ENCODE results near the gene ATG9B.

Gene ATG9B

DNA sequence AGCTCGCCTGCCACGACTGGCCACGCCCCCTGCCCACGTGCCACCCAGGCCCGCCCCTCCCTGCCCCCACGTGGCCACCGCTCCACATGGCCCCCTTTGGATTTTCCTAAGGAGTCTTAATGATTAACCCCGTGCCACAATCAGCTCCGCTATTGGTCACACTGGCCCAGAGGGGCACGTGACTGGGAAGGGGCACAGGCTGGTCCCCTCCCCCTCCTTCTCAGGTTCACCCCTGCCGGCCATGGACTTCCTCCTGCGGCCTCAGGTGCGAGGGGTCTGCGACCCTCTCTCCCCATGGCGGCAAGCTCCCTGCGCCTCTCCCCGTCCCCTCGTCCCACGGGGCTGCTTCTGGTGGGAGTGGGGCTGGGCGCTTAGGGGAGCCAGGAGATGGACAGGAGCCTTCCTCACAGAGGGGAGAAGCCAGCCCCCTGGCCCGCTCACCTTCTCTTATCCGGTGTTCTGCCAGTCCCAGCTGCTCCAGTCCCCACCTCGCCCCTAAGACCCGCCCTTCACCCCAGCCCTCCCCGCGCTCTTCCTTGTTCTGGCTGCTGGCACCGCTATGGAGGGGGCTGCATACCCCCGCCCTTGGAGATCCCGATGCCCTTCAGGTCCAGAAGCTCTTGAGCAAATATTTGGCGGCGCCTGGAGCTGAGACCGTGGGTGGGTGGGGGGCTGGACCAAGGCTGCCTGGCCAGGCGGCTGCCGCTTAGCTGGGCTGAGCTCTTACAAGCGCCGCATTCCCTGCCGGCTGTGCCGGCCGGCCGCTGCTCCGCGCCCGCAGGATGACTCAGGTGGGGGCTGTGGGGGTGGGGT, 38.3 kb upstream of the ATG9B start:
- Histone ChIP-seq H3K36me3 (ENCODE audit: control insufficient read depth, insufficient read depth, low read length) (peaks cover 13% of the 10 kb centered on the region), H3K4me1 (ENCODE audit: control insufficient read depth, insufficient read depth, low read length) (peaks cover 43% of the 10 kb centered on the region), H3K4me3 (ENCODE audit: low read length) (no peak overlapping the region), H3K9me3 (ENCODE audit: control insufficient read depth, low read length) (no peaks in the 10 kb centered on the region), H3K9ac (ENCODE audit: low read length) (peak overlapping the region; percentile 43), H3K27me3 (ENCODE audit: control insufficient read depth, insufficient read depth, low read length) (no peaks in the 10 kb centered on the region)

DNA sequence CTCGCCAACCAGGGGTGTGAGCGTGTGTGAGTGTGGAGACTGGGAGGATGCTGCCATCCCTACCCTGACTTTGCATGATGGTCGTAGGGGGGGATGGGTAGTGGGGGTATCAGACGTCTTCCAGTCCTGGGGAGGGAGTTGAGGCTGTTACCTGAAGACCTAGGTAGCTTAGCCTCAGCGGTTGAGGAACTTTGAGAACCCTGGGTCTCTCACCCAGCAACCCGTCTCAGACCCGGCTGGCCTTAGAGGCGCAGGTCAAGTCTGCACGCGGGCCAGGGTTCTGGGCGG, 37.8 kb upstream of the ATG9B start:
- H3K9ac ChIP-seq (ENCODE audit: low read length) = no peak overlapping the region
- no peak overlapping the region for H3K4me3 ChIP-seq (ENCODE audit: low read length)
- no peaks in the 10 kb centered on the region for H3K9me3 ChIP-seq (ENCODE audit: control insufficient read depth, low read length)
- H3K36me3 ChIP-seq (ENCODE audit: control insufficient read depth, insufficient read depth, low read length) = peaks cover 13% of the 10 kb centered on the region
- H3K4me1 ChIP-seq (ENCODE audit: control insufficient read depth, insufficient read depth, low read length) = peaks cover 47% of the 10 kb centered on the region
- no peaks in the 10 kb centered on the region for H3K27me3 ChIP-seq (ENCODE audit: control insufficient read depth, insufficient read depth, low read length)

DNA sequence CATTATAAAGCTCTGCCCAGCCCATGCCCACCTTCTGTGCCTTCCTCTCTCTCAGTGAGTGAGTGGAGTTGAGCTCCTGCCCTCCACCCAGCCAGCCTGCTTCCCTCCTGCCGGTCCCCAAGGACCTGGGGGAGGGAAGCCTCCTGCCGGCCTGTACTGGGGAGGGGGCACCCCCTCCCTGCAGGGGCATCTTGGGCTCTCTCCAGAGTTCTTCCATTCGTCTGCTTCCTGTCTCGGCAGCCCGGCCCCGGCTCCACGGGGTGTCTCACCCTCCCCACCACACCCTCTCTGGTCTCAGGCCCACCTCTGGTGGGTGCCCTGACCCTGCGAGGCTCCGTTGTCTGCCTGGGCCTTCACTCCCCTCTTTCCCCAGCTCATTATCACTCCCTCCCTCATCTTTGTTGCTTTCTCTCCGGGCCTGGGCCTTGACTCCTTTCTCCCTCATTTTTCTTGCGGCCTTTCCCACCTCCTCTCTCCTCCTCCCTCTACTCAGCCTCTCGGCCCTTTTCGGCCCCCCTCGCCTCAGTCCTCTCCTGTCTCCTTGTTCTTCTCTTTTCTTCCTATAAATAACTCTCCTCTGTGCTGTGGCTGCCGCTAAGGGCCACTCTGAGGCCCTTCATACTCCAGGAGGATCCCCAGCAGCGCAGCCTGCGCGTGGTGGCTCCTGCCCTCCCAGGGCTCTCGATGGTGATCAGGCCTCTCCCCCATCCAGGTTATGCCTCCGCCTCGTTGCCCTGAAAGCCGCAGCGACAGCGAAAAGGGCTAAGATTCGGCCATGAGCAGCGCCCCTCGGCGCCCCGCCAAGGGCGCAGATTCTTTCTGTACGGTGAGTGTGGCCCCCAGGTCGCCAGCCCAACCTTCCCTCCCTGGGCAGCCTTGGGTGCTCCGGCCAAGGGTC, 37.2 kb upstream of the ATG9B start:
- H3K36me3 ChIP-seq (ENCODE audit: control insufficient read depth, insufficient read depth, low read length) = peaks cover 13% of the 10 kb centered on the region
- H3K27me3 ChIP-seq (ENCODE audit: control insufficient read depth, insufficient read depth, low read length) = no peaks in the 10 kb centered on the region
- no peak overlapping the region for H3K4me3 ChIP-seq (ENCODE audit: low read length)
- H3K9me3 ChIP-seq (ENCODE audit: control insufficient read depth, low read length) = no peaks in the 10 kb centered on the region
- peaks cover 53% of the 10 kb centered on the region for H3K4me1 ChIP-seq (ENCODE audit: control insufficient read depth, insufficient read depth, low read length)
- H3K9ac ChIP-seq (ENCODE audit: low read length) = no peak overlapping the region

DNA sequence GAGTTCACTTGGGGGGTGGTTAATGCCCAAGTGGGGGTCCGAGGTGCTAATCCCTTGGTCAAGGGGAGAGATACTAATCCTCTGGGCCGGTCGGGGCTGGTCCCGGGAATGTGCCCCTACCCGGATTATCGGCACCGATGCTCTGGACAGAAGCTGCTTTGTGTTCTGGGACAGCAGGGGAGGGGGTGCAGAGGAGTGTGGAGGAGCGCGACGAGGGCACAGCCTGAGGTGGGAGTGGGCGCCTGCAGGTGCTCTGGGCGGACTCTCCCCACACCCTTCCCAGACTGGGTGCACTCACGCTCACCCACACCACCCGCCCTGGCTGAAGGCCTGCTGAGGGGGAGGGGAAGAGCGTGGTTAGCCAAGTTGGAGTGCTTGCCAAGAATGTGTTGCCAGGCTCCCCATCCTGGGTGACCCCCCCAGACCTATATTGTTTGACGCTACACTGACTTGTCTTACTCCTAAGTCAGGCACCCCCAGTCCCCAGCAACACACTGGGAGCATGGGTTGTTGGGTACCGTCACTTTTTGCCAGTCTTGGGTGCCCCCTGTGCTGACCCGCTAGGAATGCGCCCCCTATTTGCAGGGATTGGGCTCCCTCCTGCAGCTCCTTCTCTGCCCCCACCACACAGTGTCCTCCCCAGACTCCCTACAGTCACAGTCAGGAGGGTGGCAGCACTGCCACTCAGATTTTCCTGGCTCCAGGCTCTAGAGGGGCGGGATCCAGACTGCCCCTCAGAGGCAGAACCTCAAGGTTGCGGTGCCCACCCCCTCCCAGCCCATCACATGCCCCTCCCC, 36.3 kb upstream of the ATG9B start:
- Histone ChIP-seq H3K4me1 (ENCODE audit: control insufficient read depth, insufficient read depth, low read length) (peaks cover 55% of the 10 kb centered on the region), H3K9me3 (ENCODE audit: control insufficient read depth, low read length) (no peaks in the 10 kb centered on the region), H3K4me3 (ENCODE audit: low read length) (peak overlapping the region; percentile 47), H3K9ac (ENCODE audit: low read length) (peak overlapping the region; percentile 65), H3K27me3 (ENCODE audit: control insufficient read depth, insufficient read depth, low read length) (no peaks in the 10 kb centered on the region), H3K36me3 (ENCODE audit: control insufficient read depth, insufficient read depth, low read length) (peaks cover 11% of the 10 kb centered on the region)

DNA sequence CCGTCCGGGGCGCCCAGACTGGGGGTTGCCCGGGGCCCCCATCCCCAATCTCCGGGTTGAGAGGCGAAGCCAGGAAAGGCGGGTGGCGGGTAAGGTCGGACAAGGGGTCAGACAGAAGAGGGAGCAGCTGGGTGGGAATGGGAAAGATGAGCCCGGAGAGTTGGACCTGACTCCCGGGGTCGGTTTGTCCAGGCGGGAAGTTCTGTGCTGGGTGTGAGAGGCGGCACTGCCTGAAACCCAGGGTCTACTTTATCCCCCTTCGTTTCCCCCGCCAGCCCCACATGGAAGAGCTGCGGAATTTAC, 35.8 kb upstream of the ATG9B start:
- peak overlapping the region; percentile 47 for H3K4me3 ChIP-seq (ENCODE audit: low read length)
- H3K36me3 ChIP-seq (ENCODE audit: control insufficient read depth, insufficient read depth, low read length) = peaks cover 6% of the 10 kb centered on the region
- no peaks in the 10 kb centered on the region for H3K9me3 ChIP-seq (ENCODE audit: control insufficient read depth, low read length)
- peak overlapping the region; percentile 65 for H3K9ac ChIP-seq (ENCODE audit: low read length)
- no peaks in the 10 kb centered on the region for H3K27me3 ChIP-seq (ENCODE audit: control insufficient read depth, insufficient read depth, low read length)
- peaks cover 55% of the 10 kb centered on the region for H3K4me1 ChIP-seq (ENCODE audit: control insufficient read depth, insufficient read depth, low read length)

DNA sequence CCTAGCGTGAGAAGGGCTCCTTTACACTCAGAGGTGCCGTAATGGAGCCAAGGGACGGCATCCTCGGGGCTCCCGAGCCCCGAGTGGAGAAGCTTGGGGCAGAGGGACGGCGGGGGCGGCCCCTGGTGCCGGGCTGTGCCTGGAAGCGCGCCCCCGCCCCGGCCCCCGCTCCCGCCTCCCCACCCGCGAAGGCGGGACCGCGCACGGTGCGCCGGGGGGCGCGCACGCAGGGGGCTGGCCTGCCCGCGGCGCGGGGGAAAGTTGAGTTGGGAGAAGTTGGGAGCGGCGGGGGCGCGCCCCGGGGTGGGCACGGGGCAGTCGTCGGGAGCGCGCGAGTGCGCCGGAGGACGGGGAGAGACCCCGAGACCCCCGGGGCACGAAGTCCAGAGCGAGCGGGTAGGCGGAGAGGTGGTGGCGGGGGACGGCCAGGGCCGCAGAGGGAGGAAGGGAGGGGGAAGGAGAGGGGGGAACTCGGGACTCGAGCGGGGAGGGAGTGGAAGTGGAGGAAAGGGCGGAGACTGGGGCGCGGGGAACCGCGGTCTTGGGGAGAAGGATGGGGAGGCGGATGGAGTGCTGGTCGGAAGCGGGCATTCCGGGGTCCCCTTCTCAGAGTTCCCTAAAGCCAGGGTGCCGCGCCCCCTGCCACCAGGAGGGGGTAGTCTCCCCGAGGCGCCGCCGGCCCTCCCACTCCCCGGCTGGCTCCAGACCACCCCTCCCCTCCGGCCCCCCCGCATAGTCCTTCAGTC, 35.2 kb upstream of the ATG9B start, which contains the start of gene SLC4A2:
SLC4A2 (plus strand) TSS at position 223 of the 746 bp plus-strand sequence. CDS start 2,399 bp downstream, outside the sequence.
- Histone ChIP-seq H3K9ac (ENCODE audit: low read length) (peak within 1 kb of the TSS; percentile 65), H3K4me1 (ENCODE audit: control insufficient read depth, insufficient read depth, low read length) (peaks cover 55% of the 10 kb centered on the region), H3K4me3 (ENCODE audit: low read length) (peak within 1 kb of the TSS; percentile 47), H3K9me3 (ENCODE audit: control insufficient read depth, low read length) (no peaks in the 10 kb centered on the region), H3K36me3 (ENCODE audit: control insufficient read depth, insufficient read depth, low read length) (peaks cover under 1% of the 10 kb centered on the region), H3K27me3 (ENCODE audit: control insufficient read depth, insufficient read depth, low read length) (no peaks in the 10 kb centered on the region)

DNA sequence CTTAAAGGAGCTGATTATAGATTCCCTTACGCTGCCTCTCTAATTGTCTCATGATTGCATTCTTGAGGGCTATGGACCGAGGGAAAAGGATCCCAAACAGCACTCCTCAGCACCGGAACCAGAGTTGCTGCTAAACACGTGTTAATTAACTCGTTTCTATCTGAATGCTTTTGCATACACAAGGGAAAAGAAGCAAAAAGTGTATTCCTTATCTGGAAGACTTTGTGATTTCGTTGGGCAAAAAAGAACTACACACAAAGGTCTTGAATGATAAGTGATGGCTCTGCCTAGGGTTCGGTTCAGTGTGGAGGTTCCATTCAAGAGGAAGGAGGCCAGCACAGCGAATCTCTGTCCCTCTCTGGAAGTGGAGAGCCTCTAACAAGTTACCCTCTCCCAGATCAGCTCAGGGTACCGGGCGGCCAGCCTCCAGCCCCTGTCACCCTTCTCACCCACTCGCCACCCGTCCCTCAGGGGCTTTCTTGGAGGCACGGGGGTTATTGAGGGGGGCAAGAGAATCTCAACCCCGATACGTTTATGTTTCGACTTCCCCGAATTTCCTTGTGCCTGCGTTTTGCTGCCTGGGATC, 34.6 kb upstream of the ATG9B start:
- Histone ChIP-seq H3K4me1 (ENCODE audit: control insufficient read depth, insufficient read depth, low read length) (peaks cover 55% of the 10 kb centered on the region), H3K36me3 (ENCODE audit: control insufficient read depth, insufficient read depth, low read length) (no peaks in the 10 kb centered on the region), H3K4me3 (ENCODE audit: low read length) (peak overlapping the region; percentile 20), H3K9me3 (ENCODE audit: control insufficient read depth, low read length) (no peaks in the 10 kb centered on the region), H3K9ac (ENCODE audit: low read length) (peak overlapping the region; percentile 60), H3K27me3 (ENCODE audit: control insufficient read depth, insufficient read depth, low read length) (no peaks in the 10 kb centered on the region)

DNA sequence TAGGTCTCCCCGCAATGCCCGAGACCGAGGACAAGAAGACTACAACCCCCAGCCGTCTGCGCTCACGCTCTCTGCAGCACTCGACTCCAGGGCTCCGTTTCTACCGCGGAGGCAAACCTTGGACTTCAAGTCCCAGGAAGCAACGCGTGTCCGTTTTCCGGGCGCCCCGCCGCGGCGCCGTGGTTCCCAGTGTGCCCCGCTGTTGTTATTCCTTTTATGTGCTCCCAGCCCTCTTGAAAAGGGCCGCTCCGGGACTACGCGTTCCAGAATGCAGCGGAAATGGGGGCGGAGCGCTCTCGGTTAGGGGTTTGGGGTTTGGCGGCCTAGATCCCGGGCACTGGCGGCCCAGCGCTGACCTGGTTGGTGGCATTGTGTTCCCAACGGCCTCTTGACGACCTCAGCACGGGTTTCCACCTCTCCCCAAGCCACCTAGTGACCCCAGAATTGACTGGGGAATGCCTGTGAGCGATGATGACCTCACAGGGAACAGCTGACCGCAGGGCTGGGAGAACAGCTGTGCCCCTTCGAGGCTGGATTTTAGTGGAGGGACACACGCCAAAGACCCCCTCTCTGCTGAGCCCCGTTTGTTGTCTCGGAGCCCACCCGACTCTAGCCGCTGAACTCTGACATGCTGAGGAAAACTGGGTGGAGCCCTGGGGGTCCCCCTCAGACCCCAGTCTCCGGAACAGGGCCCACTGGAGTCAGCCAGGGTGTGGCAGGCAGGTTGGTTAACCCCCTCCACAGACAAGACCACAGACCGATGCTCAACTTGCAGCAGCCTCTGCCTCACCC, 33.9 kb upstream of the ATG9B start:
- H3K4me3 ChIP-seq (ENCODE audit: low read length) = peak overlapping the region; percentile 94
- H3K36me3 ChIP-seq (ENCODE audit: control insufficient read depth, insufficient read depth, low read length) = no peaks in the 10 kb centered on the region
- H3K9me3 ChIP-seq (ENCODE audit: control insufficient read depth, low read length) = no peaks in the 10 kb centered on the region
- no peaks in the 10 kb centered on the region for H3K27me3 ChIP-seq (ENCODE audit: control insufficient read depth, insufficient read depth, low read length)
- peaks cover 51% of the 10 kb centered on the region for H3K4me1 ChIP-seq (ENCODE audit: control insufficient read depth, insufficient read depth, low read length)
- peak overlapping the region; percentile 60 for H3K9ac ChIP-seq (ENCODE audit: low read length)

DNA sequence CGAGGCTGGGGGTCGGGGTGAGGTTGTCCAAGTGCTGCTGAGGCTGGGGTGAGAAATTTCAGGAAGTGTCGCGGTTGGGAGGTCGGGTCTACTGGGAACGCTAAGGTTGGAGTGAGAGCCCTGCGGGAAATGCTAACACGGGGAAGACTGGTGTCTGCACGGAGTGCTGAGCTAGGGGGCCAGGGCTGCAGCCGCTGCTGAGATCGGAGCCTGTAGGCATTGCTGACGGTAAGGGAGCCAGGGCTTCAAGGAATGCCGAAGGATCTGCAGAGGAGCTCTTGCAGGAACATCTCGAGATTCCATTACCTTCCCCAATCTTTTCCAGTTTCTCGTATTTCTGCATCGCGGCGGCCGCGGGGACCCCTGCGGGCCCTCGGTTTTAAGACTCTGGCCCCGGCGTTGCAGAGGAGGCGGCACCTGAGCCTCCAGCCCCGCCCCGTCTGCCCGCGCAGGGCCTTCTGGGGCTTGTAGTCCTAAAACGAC, 33.3 kb upstream of the ATG9B start, which contains the start of gene CDK5:
CDK5 (minus strand) TSS at position 392 of the 483 bp plus-strand sequence; CDS start at position 343, 49 bp downstream.
- Histone ChIP-seq H3K4me3 (ENCODE audit: low read length) (peak within 1 kb of the TSS; percentile 94), H3K4me1 (ENCODE audit: control insufficient read depth, insufficient read depth, low read length) (peaks cover 47% of the 10 kb centered on the region), H3K27me3 (ENCODE audit: control insufficient read depth, insufficient read depth, low read length) (no peaks in the 10 kb centered on the region)

DNA sequence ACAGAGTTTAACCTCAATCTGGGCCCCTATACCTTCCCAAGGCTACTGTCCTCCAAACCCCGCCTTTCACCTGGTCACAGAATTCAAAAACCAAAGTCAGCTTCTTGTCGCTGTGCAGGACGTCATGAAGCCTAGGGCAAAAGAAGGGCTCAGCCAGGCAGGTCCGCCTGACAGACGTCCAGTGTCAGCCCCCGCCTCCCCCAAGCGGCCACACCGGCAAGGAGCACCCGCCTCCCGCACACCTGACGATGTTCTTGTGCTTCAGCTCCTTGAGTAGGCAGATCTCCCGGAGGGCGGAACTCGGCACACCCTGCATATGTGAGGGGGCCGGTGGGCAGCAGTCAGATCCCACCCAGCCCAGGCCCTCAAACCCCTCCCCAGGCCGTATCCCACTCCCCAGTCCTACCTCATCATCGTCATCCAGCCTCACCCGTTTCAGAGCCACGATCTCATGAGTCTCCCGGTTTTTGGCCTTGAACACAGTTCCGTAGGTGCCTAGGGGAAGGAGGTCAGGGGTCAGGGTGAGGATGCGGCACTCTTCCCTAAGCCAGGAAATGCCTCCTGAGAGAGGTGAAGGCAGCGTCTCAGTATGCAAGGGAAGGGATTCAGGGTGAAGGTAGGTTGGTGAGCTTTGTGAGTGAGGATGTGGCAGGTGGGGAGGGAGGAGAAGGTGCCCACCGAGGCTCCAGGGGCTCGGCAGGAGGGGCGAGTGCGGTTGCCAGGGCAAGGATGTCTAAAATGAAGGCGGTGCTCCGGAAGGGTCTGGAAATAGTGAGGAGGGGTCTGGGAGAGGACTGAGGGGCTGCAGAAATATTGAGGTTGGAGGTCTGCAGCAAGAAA, 32.6 kb upstream of the ATG9B start:
- Histone ChIP-seq H3K9me3 (ENCODE audit: control insufficient read depth, low read length) (no peaks in the 10 kb centered on the region), H3K4me3 (ENCODE audit: low read length) (peak overlapping the region; percentile 94), H3K4me1 (ENCODE audit: control insufficient read depth, insufficient read depth, low read length) (peaks cover 41% of the 10 kb centered on the region), H3K27me3 (ENCODE audit: control insufficient read depth, insufficient read depth, low read length) (no peaks in the 10 kb centered on the region), H3K9ac (ENCODE audit: low read length) (peak overlapping the region; percentile 67), H3K36me3 (ENCODE audit: control insufficient read depth, insufficient read depth, low read length) (no peaks in the 10 kb centered on the region)

More for the DNA sequence above, 33.3 kb upstream of the ATG9B start, which contains the start of gene CDK5:
- Histone ChIP-seq H3K9ac (ENCODE audit: low read length) (peak within 1 kb of the TSS; percentile 67), H3K9me3 (ENCODE audit: control insufficient read depth, low read length) (no peaks in the 10 kb centered on the region), H3K36me3 (ENCODE audit: control insufficient read depth, insufficient read depth, low read length) (no peaks in the 10 kb centered on the region)
